ENCODE results near the gene SRSF8.

The SRSF8 gene

DNA sequence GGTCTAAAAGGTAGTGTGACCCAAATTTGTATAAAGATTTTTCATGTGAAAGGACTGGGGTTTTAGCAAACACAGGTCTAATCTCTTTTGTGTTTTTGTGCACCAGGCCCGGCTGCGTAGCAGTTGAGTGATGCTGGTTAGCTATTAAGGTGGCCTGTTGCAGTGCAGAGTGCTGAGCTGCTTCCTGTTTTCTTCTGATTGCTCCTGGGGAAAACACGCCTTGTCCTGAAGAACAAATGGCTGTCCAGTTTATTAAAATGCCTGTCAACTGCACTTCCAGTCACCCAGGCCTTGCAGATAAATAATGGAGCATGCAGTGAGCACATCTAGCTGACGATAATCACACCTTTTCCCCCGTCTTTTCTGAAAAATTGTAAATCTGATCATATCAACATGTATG, 1.8 kb downstream of the SRSF8 start:
- DNase-seq (ENCODE audit: low read depth, low spot score) = no peak

- DNase-seq (ENCODE audit: low read depth, low spot score) = no peak
Measured at GRCh38 chr11:95070471-95070870, 3.8 kb downstream of the SRSF8 start.

- no peak for DNase-seq (ENCODE audit: low read depth, low spot score)
Measured at GRCh38 chr11:95072948-95073347, 6.2 kb downstream of the SRSF8 start.

- DNase-seq (ENCODE audit: low read depth, low spot score) = no peak
Measured at GRCh38 chr11:95074792-95075563, 8.3 kb downstream of the SRSF8 start.

DNA sequence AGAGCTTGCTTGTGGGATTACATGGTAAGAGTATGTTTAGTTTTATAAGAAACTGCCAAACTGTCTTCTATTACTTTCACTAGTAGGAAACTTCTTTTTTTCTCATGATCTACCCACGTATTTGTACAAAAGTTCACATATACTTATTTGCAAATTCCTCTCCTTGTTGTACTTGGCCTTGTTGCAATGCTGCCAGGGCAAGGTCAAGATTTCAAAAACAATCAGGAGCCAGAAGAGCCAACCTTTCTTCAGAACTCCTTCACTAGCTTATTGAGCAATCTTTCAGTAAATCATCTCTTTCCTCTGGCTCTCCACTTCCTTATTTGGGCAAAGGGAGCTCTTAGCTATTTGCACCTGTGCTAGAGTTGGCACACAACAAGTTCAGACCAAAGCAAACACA, 9.7 kb downstream of the SRSF8 start:
- peak; percentile 85 for DNase-seq (ENCODE audit: low read depth, low spot score)

DNA sequence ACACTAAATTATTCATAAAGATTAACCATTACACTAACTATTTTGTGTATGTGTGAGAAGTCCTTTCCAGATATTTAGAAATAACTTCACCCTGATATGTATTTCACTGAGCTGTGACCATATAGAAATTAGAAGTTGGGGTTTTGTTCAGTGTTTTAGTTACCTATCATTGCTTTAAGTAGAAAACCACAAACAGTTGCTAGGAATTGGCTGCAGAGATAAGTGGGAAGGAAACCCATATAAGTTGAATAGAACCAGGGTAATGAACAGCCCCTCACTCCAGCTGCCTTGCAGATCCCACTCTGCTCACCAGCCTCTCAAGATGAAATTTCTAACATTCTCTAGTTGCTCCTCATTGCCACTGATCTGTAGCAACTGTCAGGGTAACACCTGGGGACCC, 10.3 kb downstream of the SRSF8 start:
- DNase-seq (ENCODE audit: low read depth, low spot score) = no peak

DNA sequence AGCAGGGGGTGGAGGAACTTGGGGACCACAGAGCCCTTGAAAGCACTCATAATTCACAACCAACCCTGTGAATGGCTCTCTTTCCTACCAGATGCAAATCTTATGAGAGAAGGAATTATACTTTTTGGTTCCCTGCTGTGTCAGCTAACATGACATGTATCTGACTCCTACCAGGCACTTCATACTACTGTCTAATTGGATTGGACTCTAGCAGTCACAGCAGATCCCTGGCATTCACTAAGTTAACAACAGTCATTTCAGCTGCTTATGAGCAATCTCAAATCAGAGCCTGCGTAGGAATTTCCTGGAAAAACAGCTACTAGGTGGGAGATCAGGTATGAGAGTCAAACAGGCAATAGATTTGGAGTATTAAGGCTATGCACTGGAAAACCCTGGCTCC, 11.8 kb downstream of the SRSF8 start:
- DNase-seq (ENCODE audit: low read depth, low spot score) = no peak

DNA sequence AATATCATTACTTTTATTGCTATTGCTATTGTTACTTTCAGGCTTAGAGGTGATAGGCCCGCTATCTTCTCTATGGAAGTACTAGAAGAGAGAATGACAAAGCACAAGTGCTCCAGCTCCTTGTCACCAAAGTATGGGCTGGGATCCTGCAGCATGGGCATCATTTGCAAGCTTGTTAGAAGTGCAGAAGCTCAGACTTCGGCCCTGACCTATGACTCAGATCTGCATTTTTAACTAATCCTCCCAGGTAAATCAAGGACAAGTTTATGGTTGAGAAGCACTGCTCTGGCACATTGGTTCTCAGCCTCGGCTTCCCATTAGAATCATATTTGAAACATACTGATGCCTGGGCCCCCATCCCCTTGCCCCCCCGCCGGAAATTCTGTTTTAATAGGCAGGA, 14.3 kb downstream of the SRSF8 start:
- no peak for DNase-seq (ENCODE audit: low read depth, low spot score)

GRCh38 chr11:95081412-95081811, 14.7 kb downstream of the SRSF8 start:
- DNase-seq (ENCODE audit: low read depth, low spot score) = no peak

DNA sequence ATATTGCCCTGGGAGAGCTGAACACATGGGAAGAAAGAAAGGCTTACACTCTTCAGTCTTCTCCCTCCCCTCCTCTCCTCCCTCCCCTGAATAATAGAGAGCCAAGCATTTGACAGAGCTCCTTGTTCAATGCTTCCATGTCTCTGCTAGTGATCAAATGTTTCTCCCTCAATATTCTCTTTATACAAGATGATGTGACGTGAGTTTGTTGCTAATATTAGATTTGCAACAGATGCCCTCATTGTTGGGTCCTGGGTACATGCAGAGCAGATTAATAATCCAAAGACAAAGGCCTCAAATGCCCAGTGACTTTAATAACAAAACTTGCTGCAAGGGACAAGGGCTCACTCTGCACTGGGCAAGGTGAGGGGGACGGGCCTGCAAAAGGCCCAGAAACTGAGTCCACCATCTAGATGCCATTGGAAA, 15.9 kb downstream of the SRSF8 start:
- DNase-seq (ENCODE audit: low read depth, low spot score) = no peak

DNA sequence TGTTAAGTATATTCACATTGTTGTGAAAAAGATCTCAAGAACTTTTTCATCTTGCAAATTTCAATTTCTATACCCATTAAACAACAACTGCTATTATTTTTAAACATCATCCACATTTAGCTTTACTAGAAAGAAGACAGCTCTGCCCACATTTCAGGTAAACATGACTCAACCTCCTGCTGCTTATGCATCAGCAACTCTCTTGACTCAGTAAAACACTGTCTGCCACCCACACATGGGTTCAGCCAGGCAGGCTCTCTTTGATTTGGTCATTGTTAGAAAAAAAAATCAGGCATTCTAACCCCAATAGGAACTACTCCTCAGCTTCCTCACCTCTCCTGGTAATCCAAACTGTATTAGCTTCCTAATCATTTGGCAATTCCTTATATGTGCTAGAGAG, 17.8 kb downstream of the SRSF8 start:
- DNase-seq (ENCODE audit: low read depth, low spot score) = no peak

- no peak for DNase-seq (ENCODE audit: low read depth, low spot score)
Measured at GRCh38 chr11:95085117-95085816, 18.5 kb downstream of the SRSF8 start.

- DNase-seq (ENCODE audit: low read depth, low spot score) = no peak
Measured at GRCh38 chr11:95086151-95086550, 19.4 kb downstream of the SRSF8 start.

DNA sequence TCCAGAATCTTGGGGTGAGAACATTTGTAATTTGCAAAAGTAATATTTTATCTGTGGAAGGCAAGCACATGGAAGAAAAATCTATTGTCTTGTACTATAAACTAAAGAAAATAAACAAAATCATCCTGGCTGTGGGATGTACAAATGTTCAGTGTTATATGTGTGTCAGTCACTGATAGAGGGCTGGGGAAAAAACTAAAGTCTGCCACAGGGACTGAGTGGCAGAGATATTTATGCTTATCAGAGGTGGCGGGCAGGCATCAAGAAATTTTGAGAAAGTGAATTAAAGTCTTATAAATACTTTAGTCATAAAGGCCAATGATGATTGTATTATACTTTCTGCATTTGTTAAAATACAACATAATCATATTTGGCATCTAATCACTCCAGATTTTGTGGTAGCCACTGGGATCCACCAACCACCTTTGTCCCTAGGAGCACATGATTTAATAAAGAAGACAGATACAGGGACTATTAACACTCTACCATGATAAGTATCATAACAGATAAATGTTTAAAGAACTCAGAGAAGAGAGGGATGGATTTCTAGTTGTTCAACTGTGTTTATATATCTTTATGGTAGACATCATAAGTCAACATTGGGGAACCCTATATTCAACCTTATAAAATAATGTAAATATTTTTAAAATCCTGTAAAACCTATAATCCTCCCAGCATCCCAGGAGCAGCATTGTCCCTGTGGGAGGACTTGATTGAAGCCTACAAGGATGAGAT, 20.3 kb downstream of the SRSF8 start:
- no peak for DNase-seq (ENCODE audit: low read depth, low spot score)

GRCh38 chr11:95088946-95089619, 22.4 kb downstream of the SRSF8 start:
- DNase-seq (ENCODE audit: low read depth, low spot score) = no peak

DNA sequence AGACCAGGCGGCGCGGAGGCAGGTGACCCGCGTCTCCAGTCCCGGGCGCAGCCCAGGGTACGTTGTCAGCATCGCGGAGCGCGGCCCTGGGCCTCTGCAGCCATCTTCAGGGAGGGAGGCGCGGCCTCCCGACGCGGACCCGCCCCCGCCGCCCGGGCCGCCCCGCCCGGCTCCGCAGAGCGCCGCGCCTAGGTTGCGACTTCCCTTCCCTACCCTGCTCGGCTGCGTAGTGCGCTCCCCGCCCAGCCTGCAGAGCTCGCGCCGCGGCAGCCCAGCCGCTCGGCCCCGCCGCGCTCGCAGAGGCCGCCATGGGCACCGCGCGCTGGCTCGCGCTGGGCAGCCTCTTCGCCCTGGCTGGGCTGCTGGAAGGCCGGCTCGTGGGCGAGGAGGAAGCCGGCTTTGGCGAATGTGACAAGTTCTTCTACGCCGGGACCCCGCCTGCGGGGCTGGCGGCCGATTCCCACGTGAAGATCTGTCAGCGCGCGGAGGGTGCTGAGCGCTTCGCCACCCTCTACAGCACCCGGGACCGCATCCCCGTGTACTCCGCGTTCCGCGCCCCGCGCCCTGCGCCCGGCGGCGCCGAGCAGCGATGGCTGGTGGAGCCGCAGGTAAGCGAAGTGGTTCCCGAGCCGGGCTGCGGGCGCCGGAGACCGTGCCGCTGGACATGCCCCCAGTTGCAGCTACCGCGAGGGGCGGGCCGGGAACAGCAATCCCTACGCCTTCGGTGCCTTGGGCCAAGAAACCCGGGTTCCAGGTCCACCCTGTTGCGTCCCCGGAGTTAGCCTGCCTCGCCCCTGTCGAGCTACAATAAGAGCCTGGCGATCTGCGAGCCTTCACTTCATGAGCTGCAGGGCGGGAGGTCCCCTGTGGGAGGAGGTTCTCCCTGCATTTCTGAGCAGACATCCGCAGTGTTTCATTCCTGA, 23.2 kb downstream of the SRSF8 start, which contains the start of gene ENDOD1:
Gene ENDOD1, plus strand, starts transcription at position 227 of the 923 bp plus-strand sequence. Its CDS starts 82 bp downstream, at position 309.
- no peak for DNase-seq (ENCODE audit: low read depth, low spot score)

- DNase-seq (ENCODE audit: low read depth, low spot score) = no peak
Measured at GRCh38 chr11:95091663-95092180, 25.0 kb downstream of the SRSF8 start.

DNA sequence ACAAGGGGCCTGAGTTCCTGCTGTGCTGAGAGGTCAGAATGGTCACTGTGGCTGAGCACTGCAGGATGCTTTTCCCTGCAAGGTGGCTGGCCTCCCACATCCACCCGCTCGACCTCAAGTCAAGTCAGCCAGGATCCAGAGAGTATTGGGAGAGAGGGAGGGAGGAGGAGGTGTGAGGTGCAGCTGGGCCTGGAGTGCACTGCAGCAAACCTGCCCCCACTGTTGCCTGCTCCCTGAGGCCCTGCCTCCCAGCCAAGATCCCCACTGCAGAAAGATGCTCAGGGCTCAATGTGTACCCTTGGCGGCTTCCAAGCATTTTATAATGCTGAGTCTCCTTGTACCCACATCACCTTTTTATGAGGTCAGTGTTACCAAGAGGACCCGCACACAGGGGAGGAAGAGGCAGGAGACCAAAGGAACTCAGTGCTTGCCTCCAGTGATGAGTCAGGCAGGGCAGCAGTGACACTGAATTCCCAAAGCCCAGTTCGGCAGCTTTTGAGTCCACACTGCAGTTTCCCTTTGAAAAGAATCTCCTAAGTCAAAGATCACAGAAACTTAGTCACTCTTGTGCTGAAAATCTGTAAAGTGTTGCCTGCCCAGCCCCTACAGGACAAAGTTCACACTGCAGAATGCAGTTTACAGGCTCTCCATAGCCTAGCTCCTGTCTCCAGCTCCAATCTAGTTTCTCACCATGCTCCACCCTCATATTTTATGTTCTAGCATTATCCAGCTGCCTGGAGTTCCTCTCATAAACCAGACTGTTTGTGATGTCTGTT, 26.0 kb downstream of the SRSF8 start:
- DNase-seq (ENCODE audit: low read depth, low spot score) = no peak

DNA sequence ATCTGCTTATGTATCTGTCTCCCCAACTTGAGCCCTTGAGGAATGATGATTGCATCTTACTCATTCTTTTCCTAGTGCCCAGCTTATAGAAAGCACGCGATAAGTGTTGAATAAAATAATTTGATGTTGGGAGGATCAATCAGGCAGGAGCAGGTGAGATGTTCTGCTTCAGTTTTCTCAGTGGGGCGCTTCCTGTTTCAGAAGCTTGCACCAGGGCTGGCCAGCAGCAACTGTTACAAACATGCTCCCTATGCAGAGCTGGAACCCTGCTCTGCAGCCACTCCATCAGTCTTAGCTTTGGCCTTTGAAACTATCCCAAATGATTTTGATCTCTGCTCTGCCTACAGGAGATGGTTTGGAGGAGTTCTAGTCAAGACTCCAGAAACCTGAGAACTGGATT, 26.8 kb downstream of the SRSF8 start:
- no peak for DNase-seq (ENCODE audit: low read depth, low spot score)

All from smooth muscle cell of the brain vasculature (primary cell).